Activated naive CD4-positive, alpha-beta T cell treated with anti-CD3 and anti-CD28 coated beads, Interleukin-2, amount 50 U/mL, for 24 hours (primary cell): Measurements from ENCODE around the gene NTN5.
"Not testable (repeated sequence)": the region's sequence is repeated elsewhere in the genome, so short reads cannot be mapped to it uniquely, and the experiment has no call there.

Source experiments
- H3K27ac Mint-ChIP-seq: one replicate; pipeline ENCODE4 v1.8.0; 2021; ENCODE audit warnings: mild to moderate bottlenecking, mixed read lengths
- H3K27me3 Mint-ChIP-seq: one replicate; pipeline ENCODE4 v1.8.0; 2021; ENCODE audit warnings: mixed read lengths
- H3K36me3 Mint-ChIP-seq: one replicate; pipeline ENCODE4 v1.8.0; 2021; ENCODE audit warnings: mixed read lengths
- H3K4me1 Mint-ChIP-seq: one replicate; pipeline ENCODE4 v1.8.0; 2021; ENCODE audit warnings: mixed read lengths
- H3K4me3 Mint-ChIP-seq: one replicate; pipeline ENCODE4 v1.8.0; 2021; ENCODE audit warnings: mild to moderate bottlenecking, mixed read lengths
- H3K9me3 Mint-ChIP-seq: one replicate; pipeline ENCODE4 v1.8.0; 2021; ENCODE audit warnings: mixed read lengths

Gene NTN5

GRCh38 chr19:48633148-48634035 lies 39.4 kb downstream of the NTN5 start:
- Mint-ChIP-seq H3K27me3 (no peaks in the 10 kb centered on the region), H3K27ac (peak overlapping the region; percentile 82), H3K4me3 (no peak overlapping the region), H3K36me3 (peaks cover 3% of the 10 kb centered on the region), H3K9me3 (no peaks in the 10 kb centered on the region), H3K4me1 (peaks cover 39% of the 10 kb centered on the region)

DNA sequence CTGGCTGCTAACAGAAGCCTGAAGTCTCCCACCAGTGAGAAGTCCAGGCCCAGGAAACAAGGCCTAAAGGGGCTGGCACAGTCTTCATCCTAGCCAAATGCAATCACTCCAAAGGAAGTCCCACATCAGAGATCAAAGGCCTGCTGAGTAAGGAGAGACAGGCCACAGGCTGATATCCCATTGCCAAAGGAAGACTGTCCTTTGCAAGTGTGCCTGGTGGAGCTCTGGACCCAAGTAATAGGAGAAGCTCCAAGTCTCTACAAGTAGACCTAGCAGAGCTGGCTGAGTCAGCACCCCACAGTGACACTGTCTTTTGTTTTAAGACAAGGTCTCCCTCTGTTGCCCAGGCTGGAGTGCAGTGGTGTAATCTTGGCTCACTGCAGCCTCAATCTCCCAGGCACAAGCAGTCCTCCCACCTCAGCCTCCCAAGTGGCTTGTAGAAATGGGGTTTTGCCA lies 40.1 kb downstream of the NTN5 start:
- Mint-ChIP-seq H3K36me3 (peaks cover 3% of the 10 kb centered on the region), H3K4me3 (no peak overlapping the region), H3K9me3 (no peaks in the 10 kb centered on the region), H3K27ac (no peak overlapping the region), H3K27me3 (no peaks in the 10 kb centered on the region), H3K4me1 (peaks cover 36% of the 10 kb centered on the region)

GRCh38 chr19:48632286-48632685 lies 40.5 kb downstream of the NTN5 start:
- not testable (repeated sequence) for H3K9me3 Mint-ChIP-seq, H3K27me3 Mint-ChIP-seq, H3K36me3 Mint-ChIP-seq, H3K27ac Mint-ChIP-seq, H3K4me3 Mint-ChIP-seq
- H3K4me1 Mint-ChIP-seq = peaks cover 36% of the 10 kb centered on the region

DNA sequence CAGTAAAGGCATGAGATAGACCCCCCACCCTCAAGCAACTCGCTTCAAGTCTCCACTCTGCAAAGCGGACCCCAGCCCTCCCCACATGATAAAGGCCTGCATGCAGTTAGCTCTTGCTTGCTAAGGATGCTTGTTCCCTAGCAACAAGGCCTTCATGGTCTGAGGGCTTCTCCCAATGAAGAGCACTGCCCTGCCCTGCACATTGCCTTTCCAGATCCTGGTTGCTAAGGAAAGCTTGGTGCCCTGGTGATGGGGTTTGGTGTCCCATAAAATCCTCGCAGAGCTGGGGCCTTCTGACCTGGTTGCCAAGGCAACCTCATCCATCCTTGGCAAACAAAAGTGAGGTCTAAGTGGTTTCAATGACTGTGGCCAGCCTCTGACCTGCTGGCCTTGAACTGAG lies 41.6 kb downstream of the NTN5 start:
- H3K27me3 Mint-ChIP-seq = no peaks in the 10 kb centered on the region
- no peaks in the 10 kb centered on the region for H3K9me3 Mint-ChIP-seq
- no peak overlapping the region for H3K27ac Mint-ChIP-seq
- peaks cover 40% of the 10 kb centered on the region for H3K4me1 Mint-ChIP-seq
- H3K4me3 Mint-ChIP-seq = no peak overlapping the region
- H3K36me3 Mint-ChIP-seq = peaks cover 3% of the 10 kb centered on the region

- no peak overlapping the region for H3K27ac Mint-ChIP-seq
- H3K4me3 Mint-ChIP-seq = no peak overlapping the region
- H3K27me3 Mint-ChIP-seq = no peaks in the 10 kb centered on the region
- H3K4me1 Mint-ChIP-seq = peaks cover 37% of the 10 kb centered on the region
- H3K9me3 Mint-ChIP-seq = no peaks in the 10 kb centered on the region
- H3K36me3 Mint-ChIP-seq = peaks cover 3% of the 10 kb centered on the region
Observed at GRCh38 chr19:48630296-48631063, 42.3 kb downstream of the NTN5 start.

- Mint-ChIP-seq H3K27ac (no peak overlapping the region), H3K36me3 (peaks cover 3% of the 10 kb centered on the region), H3K4me3 (no peak overlapping the region), H3K27me3 (no peaks in the 10 kb centered on the region), H3K9me3 (no peaks in the 10 kb centered on the region), H3K4me1 (peaks cover 38% of the 10 kb centered on the region)
Observed at GRCh38 chr19:48629599-48630295, 43.1 kb downstream of the NTN5 start.

- no peak overlapping the region for H3K27ac Mint-ChIP-seq
- no peaks in the 10 kb centered on the region for H3K9me3 Mint-ChIP-seq
- H3K4me3 Mint-ChIP-seq = no peak overlapping the region
- H3K4me1 Mint-ChIP-seq = peaks cover 38% of the 10 kb centered on the region
- no peaks in the 10 kb centered on the region for H3K27me3 Mint-ChIP-seq
- peaks cover 3% of the 10 kb centered on the region for H3K36me3 Mint-ChIP-seq
Observed at GRCh38 chr19:48629297-48629598, 43.6 kb downstream of the NTN5 start.

- H3K4me3 Mint-ChIP-seq = no peak overlapping the region
- H3K36me3 Mint-ChIP-seq = peaks cover 5% of the 10 kb centered on the region
- no peaks in the 10 kb centered on the region for H3K27me3 Mint-ChIP-seq
- H3K27ac Mint-ChIP-seq = peak overlapping the region; percentile 30
- no peaks in the 10 kb centered on the region for H3K9me3 Mint-ChIP-seq
- peaks cover 38% of the 10 kb centered on the region for H3K4me1 Mint-ChIP-seq
Observed at GRCh38 chr19:48628486-48629296, 44.1 kb downstream of the NTN5 start.

GRCh38 chr19:48627865-48628314 lies 44.9 kb downstream of the NTN5 start:
- H3K36me3 Mint-ChIP-seq = peaks cover 10% of the 10 kb centered on the region
- H3K27me3 Mint-ChIP-seq = no peaks in the 10 kb centered on the region
- H3K9me3 Mint-ChIP-seq = no peaks in the 10 kb centered on the region
- no peak overlapping the region for H3K27ac Mint-ChIP-seq
- H3K4me3 Mint-ChIP-seq = no peak overlapping the region
- peaks cover 36% of the 10 kb centered on the region for H3K4me1 Mint-ChIP-seq

GRCh38 chr19:48627201-48627864 lies 45.5 kb downstream of the NTN5 start:
- no peaks in the 10 kb centered on the region for H3K9me3 Mint-ChIP-seq
- no peak overlapping the region for H3K4me3 Mint-ChIP-seq
- no peaks in the 10 kb centered on the region for H3K27me3 Mint-ChIP-seq
- H3K27ac Mint-ChIP-seq = no peak overlapping the region
- H3K36me3 Mint-ChIP-seq = peaks cover 12% of the 10 kb centered on the region
- H3K4me1 Mint-ChIP-seq = peaks cover 35% of the 10 kb centered on the region

DNA sequence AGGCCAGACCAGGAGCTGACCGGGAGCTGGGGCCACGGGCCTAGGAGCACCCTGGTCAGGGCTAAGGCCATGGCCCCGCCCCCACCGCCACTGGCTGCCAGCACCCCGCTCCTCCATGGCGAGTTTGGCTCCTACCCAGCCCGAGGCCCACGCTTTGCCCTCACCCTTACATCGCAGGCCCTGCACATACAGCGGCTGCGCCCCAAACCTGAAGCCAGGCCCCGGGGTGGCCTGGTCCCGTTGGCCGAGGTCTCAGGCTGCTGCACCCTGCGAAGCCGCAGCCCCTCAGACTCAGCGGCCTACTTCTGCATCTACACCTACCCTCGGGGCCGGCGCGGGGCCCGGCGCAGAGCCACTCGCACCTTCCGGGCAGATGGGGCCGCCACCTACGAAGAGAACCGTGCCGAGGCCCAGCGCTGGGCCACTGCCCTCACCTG lies 46.9 kb downstream of the NTN5 start:
- Mint-ChIP-seq H3K27me3 (no peaks in the 10 kb centered on the region), H3K4me3 (no peak overlapping the region), H3K9me3 (no peaks in the 10 kb centered on the region), H3K27ac (no peak overlapping the region), H3K36me3 (peaks cover 16% of the 10 kb centered on the region), H3K4me1 (peaks cover 38% of the 10 kb centered on the region)

DNA sequence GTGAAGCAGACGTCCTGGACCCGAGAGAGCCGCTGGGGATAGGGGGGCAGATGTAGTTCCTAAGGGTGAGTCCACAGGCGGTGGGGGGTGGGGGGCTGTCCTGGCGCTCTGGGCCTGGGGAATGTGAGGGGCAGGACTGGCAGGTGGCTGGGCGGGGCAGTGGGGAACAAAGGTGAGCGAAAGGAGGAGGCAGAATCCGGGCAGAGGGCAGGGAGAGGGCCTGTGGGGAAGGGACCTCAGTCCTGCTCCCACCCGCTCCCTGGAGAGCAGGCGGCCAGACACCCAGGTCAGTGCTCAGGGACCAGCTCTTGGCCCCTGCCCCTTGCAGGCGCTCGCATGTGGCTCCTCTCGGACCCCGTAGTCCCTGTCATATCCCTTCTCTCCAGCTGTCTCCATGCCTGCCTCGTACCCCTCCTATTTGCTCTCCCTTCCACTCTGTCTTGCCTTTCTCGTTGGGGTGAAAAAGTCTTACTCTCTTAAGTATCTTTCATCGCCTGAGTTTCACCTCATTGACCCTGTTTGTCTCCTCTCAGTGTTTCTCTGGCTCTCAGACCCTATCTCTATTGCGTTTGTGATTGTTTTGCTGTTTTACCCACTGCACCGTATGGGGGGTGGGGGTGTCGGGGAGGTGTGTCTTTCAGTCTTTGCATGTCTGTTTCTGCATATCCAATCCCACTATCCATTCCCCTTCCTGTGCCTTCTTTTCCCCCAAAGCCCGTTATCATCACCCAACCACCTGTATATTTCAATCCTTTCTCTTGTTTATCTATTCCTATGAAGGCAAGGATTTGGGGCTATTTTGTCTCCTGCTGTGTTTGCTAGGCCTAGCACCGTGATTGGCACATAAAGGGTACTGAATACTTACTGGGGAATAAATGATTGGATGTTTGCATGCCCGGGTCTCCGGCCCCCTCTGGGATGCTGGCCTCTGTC lies 47.8 kb downstream of the NTN5 start:
- H3K27ac Mint-ChIP-seq = peak overlapping the region; percentile 46
- H3K27me3 Mint-ChIP-seq = no peaks in the 10 kb centered on the region
- no peaks in the 10 kb centered on the region for H3K9me3 Mint-ChIP-seq
- H3K4me3 Mint-ChIP-seq = peak overlapping the region; percentile 61
- peaks cover 41% of the 10 kb centered on the region for H3K4me1 Mint-ChIP-seq
- H3K36me3 Mint-ChIP-seq = peaks cover 16% of the 10 kb centered on the region

DNA sequence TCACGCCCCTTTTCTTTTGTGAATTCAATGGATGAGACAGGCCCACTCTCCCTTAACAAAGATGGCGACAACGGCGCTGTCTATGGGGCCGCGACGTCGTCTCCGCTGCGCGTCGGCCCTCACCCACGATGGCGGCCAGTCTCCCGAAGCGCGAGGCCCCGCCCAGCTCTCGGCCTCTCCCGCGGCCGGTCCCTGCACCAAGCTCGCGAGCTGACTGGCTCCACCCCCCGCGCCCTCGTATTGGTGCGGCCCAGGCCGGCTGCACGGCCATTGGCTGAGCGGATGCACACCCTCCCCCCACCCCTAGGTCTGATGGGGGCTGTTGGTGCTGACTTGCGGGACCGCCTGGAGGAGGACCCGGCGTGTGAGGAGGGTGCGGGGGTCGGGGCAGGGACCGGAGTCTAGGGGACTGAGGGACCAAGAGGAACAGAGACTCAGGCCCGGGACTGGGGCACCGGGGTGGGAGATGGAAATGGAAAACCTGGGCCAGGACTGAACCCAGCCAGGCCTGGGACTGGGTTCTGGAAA lies 48.7 kb downstream of the NTN5 start:
- H3K27me3 Mint-ChIP-seq = no peaks in the 10 kb centered on the region
- H3K36me3 Mint-ChIP-seq = peaks cover 19% of the 10 kb centered on the region
- peak overlapping the region; percentile 99 for H3K27ac Mint-ChIP-seq
- H3K4me1 Mint-ChIP-seq = peaks cover 48% of the 10 kb centered on the region
- H3K9me3 Mint-ChIP-seq = no peaks in the 10 kb centered on the region
- peak overlapping the region; percentile 89 for H3K4me3 Mint-ChIP-seq
